Gastroesophageal sphincter (tissue), 4 donors: ENCODE results near the gene NOL4L. TPM values are rescaled to one million over a fixed set of nuclear protein-coding genes. Genes with fewer than 3 reads are reported as not detected.

Experiments
- ATAC-seq: fragments of 150-250 bp; one replicate; pipeline ENCODE4 v1.9.1; 2016; ENCODE audit warnings: mild to moderate bottlenecking, moderate library complexity
- H3K27ac ChIP-seq, 4 donors: fragments of 200-600 bp; sonication (generic) in 3 of 4; 1 replicate in 3 of 4; 2 replicates in 1 of 4; pipeline ENCODE4 v1.5.1; 2016 to 2019
- H3K27me3 ChIP-seq: fragments of 200-600 bp; sonication (generic); one replicate; pipeline ENCODE4 v1.5.1; 2019
- H3K36me3 ChIP-seq, 2 donors: fragments of 200-600 bp; sonication (generic); one replicate each; pipeline ENCODE4 v1.5.1; 2019; ENCODE audit warnings: control low read depth in 1 of 2
- H3K4me1 ChIP-seq, 3 donors: fragments of 200-600 bp; sonication (generic); 1 replicate in 2 of 3; 2 replicates in 1 of 3; pipeline ENCODE4 v1.5.1; 2016 to 2019; ENCODE audit warnings: control low read depth in 2 of 3
- H3K4me3 ChIP-seq, 2 donors: fragments of 200-600 bp; sonication (generic); one replicate each; pipeline ENCODE4 v1.5.1; 2019; ENCODE audit warnings: mild to moderate bottlenecking in 1 of 2, moderate library complexity in 1 of 2
- H3K9me3 ChIP-seq, 3 donors: fragments of 200-600 bp; sonication (generic); one replicate each; pipeline ENCODE4 v1.5.1; 2017 to 2019; ENCODE audit warnings: control low read depth in 2 of 3
- EP300 ChIP-seq: sonication (generic); formaldehyde crosslinking; IDR thresholded peaks from one replicate; pipeline ENCODE4 v1.6.1; 2017; ENCODE audit warnings: antibody characterized with exemption, mild to moderate bottlenecking
- POLR2A ChIP-seq, 2 donors: fragments of 450-650 bp; IDR thresholded peaks; one replicate each; pipeline ENCODE4 v1.6.1; 2017; ENCODE audit warnings: antibody characterized with exemption in 2 of 2, mild to moderate bottlenecking in 2 of 2, moderate library complexity in 1 of 2
- POLR2AphosphoS5 ChIP-seq: sonication (generic); formaldehyde crosslinking; IDR thresholded peaks from one replicate; pipeline ENCODE4 v1.6.1; 2017; ENCODE audit warnings: antibody characterized with exemption
- WGBS, 2 donors: methylation state at CpG; one replicate each; pipeline ENCODE4 v1.1.5; 2018; ENCODE audit warnings: low coverage in 1 of 2; 5-methylcytosine and 5-hydroxymethylcytosine counted together
- total RNA-seq, 4 donors: library from RNA; depleted of rRNA; stranded (reverse); fragments of >200 nt; gene quantifications; one replicate each; pipeline ENCODE4 v1.1.0, GENCODE V29; 2016
- TF ChIP-seq, protein P1 (sequence below), 4 experiments: fragments of 200-600 bp in 2 of 4; fragments of 450-650 bp in 2 of 4; sonication (generic) in 1 of 4; IDR thresholded peaks; one replicate each; pipeline ENCODE4 v1.5.1; 2017 to 2019; ENCODE audit warnings: antibody characterized with exemption in 4 of 4, mild to moderate bottlenecking in 2 of 4, moderate library complexity in 2 of 4

The NOL4L gene
- total RNA-seq, 4 donors from 2014 or later = 9.0 to 14.7 (median 10.8) TPM

- TF ChIP-seq, protein P1, sequence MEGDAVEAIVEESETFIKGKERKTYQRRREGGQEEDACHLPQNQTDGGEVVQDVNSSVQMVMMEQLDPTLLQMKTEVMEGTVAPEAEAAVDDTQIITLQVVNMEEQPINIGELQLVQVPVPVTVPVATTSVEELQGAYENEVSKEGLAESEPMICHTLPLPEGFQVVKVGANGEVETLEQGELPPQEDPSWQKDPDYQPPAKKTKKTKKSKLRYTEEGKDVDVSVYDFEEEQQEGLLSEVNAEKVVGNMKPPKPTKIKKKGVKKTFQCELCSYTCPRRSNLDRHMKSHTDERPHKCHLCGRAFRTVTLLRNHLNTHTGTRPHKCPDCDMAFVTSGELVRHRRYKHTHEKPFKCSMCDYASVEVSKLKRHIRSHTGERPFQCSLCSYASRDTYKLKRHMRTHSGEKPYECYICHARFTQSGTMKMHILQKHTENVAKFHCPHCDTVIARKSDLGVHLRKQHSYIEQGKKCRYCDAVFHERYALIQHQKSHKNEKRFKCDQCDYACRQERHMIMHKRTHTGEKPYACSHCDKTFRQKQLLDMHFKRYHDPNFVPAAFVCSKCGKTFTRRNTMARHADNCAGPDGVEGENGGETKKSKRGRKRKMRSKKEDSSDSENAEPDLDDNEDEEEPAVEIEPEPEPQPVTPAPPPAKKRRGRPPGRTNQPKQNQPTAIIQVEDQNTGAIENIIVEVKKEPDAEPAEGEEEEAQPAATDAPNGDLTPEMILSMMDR (IDR thresholded peaks at IDR 0.05) = no peak
- TF ChIP-seq EP300 = no peak
- Histone ChIP-seq H3K27me3 (peaks cover 29% of the 10 kb centered on the region), H3K36me3 (no peaks in the 10 kb centered on the region), H3K4me1 (no peaks in the 10 kb centered on the region), H3K27ac (no peak overlapping the region), H3K9me3 (no peaks in the 10 kb centered on the region), H3K4me3 (no peak overlapping the region)
- WGBS, 2 donors = 81 to 95% methylated on average over 3 to 6 of the region's 18 CpGs
- ATAC-seq = peak; percentile 59
Measured at GRCh38 chr20:32603046-32603726, 18.1 kb upstream of the NOL4L start.

DNA sequence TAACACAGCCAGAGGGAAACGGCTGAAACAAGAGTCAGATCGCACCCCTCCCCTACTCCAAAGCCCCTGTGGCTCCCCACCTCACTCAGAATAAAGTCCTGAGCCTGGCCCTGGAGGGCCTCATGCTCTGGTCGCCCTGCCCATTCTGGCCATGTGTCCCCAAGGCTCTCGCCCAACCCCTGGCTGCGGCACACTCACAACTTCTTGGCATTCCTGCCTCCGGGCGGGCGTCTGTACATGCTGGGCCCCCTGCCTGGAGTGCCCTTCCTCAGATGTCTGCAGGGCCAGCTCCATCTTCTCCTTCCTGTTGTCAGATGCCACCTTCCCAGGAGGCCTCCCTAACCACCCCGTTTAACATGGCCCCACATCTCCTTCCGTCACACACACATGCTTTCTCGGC is 17.1 kb upstream of the NOL4L start:
- H3K4me1 ChIP-seq = no peaks in the 10 kb centered on the region
- H3K9me3 ChIP-seq = no peaks in the 10 kb centered on the region
- ATAC-seq = no peak
- peaks cover 29% of the 10 kb centered on the region for H3K27me3 ChIP-seq
- no peak overlapping the region for H3K27ac ChIP-seq
- no peak overlapping the region for H3K4me3 ChIP-seq
- H3K36me3 ChIP-seq = no peaks in the 10 kb centered on the region
- 93 to 100% methylated on average over 3 of the region's 11 CpGs for WGBS, 2 donors
- TF ChIP-seq EP300 (no peak), POLR2A (IDR thresholded peaks at IDR 0.05) (no peak), POLR2AphosphoS5 (no peak)
- TF ChIP-seq, protein P1 (IDR thresholded peaks at IDR 0.05) = no peak

- no peak for TF ChIP-seq EP300
- no peak for TF ChIP-seq POLR2AphosphoS5
- TF ChIP-seq, protein P1 (IDR thresholded peaks at IDR 0.05) = no peak
- no peak for TF ChIP-seq POLR2A (IDR thresholded peaks at IDR 0.05)
- H3K9me3 ChIP-seq = no peaks in the 10 kb centered on the region
- 97% methylated on average over 3 of the region's 7 CpGs; no CpG with 5 or more reads in 1 of the 2 donors for WGBS, 2 donors
- no peaks in the 10 kb centered on the region for H3K36me3 ChIP-seq
- H3K4me3 ChIP-seq = no peak overlapping the region
- no peak for ATAC-seq
- H3K27me3 ChIP-seq = peaks cover 20% of the 10 kb centered on the region
- no peak overlapping the region for H3K27ac ChIP-seq
- no peaks in the 10 kb centered on the region for H3K4me1 ChIP-seq
Measured at GRCh38 chr20:32600681-32601237, 15.6 kb upstream of the NOL4L start.

DNA sequence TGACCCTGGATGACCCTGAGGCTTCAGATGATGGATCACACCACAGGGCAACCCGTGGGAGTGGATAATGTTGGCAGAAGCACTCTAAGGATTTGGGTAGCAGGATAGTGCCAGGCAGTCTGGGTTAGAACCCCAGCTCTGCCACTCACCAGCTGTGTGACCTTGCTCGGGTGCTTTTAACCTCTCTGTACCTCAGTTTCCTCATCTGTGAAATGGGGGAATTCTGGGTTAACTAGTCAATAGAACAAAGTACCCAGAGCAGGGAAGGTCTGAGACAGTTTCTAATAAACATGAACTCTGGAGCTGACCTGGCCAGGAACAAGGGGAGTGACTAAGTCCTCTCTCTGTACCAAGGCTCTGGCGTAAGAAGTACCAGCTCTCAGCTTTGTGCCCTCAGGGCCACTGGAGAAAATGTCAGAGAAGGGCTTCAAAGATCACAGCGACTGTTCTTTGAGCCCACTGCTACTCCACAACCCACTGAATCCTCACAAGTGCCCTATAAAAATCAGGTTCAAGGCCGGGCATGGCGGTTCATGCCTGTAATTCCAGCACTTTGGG is 14.7 kb upstream of the NOL4L start:
- ATAC-seq = no peak
- Histone ChIP-seq H3K4me1 (no peaks in the 10 kb centered on the region), H3K36me3 (no peaks in the 10 kb centered on the region), H3K9me3 (no peaks in the 10 kb centered on the region), H3K27me3 (peaks cover 17% of the 10 kb centered on the region), H3K27ac (no peak overlapping the region), H3K4me3 (no peak overlapping the region)
- TF ChIP-seq, protein P1 (IDR thresholded peaks at IDR 0.05) = no peak
- TF ChIP-seq POLR2A (IDR thresholded peaks at IDR 0.05) (no peak), EP300 (no peak), POLR2AphosphoS5 (no peak)
- 75 to 100% methylated on average over 2 to 4 of the region's 6 CpGs for WGBS, 2 donors

- no peak for ATAC-seq
- TF ChIP-seq, protein P1 (IDR thresholded peaks at IDR 0.05) = no peak
- TF ChIP-seq EP300 (no peak), POLR2AphosphoS5 (no peak), POLR2A (IDR thresholded peaks at IDR 0.05) (no peak)
- H3K4me3 ChIP-seq = no peak overlapping the region
- no peaks in the 10 kb centered on the region for H3K36me3 ChIP-seq
- WGBS, 2 donors = no CpG with 5 or more reads among the region's 7 CpGs
- no peaks in the 10 kb centered on the region for H3K4me1 ChIP-seq
- peaks cover 6% of the 10 kb centered on the region for H3K27me3 ChIP-seq
- H3K9me3 ChIP-seq = no peaks in the 10 kb centered on the region
- H3K27ac ChIP-seq = no peak overlapping the region
Measured at GRCh38 chr20:32598606-32599005, 13.5 kb upstream of the NOL4L start.
